ACC112 (cell line): ENCODE measurements around the gene MORC3.

Source experiments
- H2AFZ ChIP-seq: fragments of 200-600 bp; sonication (generic); one replicate; pipeline ENCODE4 v1.6.0; 2017; ENCODE audit warnings: antibody characterized with exemption, low read length; ENCODE audit not compliant: unreplicated experiment
- H3K27ac ChIP-seq: fragments of 200-600 bp; sonication (generic); 2 replicates; pipeline ENCODE4 v1.5.1; 2014; ENCODE audit warnings: low read depth, mild to moderate bottlenecking, antibody characterized with exemption, low read length, moderate library complexity
- H3K27me3 ChIP-seq: fragments of 200-600 bp; sonication (generic); 2 replicates; pipeline ENCODE4 v1.6.1; 2014; ENCODE audit warnings: mild to moderate bottlenecking, antibody characterized with exemption, low read length, moderate library complexity, mixed read lengths; ENCODE audit not compliant: insufficient read depth
- H3K36me3 ChIP-seq: fragments of 200-600 bp; sonication (generic); 2 replicates; pipeline ENCODE4 v1.6.1; 2016; ENCODE audit warnings: mild to moderate bottlenecking, antibody characterized with exemption, low read length, moderate library complexity, mixed read lengths; ENCODE audit not compliant: insufficient read depth
- H3K4me1 ChIP-seq: fragments of 200-600 bp; sonication (generic); one replicate; pipeline ENCODE4 v1.6.1; 2016; ENCODE audit warnings: low read length, mixed read lengths; ENCODE audit not compliant: insufficient read depth, unreplicated experiment, control insufficient read depth
- H3K4me3 ChIP-seq: fragments of 200-600 bp; sonication (generic); 2 replicates; pipeline ENCODE4 v1.5.1; 2014; ENCODE audit warnings: mild to moderate bottlenecking, low read depth, low read length
- H3K79me2 ChIP-seq: fragments of 200-600 bp; sonication (generic); one replicate; pipeline ENCODE4 v1.6.0; 2016; ENCODE audit warnings: low read length; ENCODE audit not compliant: control insufficient read depth, unreplicated experiment, insufficient read depth

The MORC3 gene

GRCh38 chr21:36422279-36423098 is 102.5 kb downstream of the MORC3 start:
- no peaks in the 10 kb centered on the region for H3K27me3 ChIP-seq
- H3K36me3 ChIP-seq = no peaks in the 10 kb centered on the region
- H3K4me3 ChIP-seq = no peak overlapping the region
- no peak overlapping the region for H3K27ac ChIP-seq
- peaks cover 3% of the 10 kb centered on the region for H3K4me1 ChIP-seq
- H3K79me2 ChIP-seq = no peaks in the 10 kb centered on the region
- H2AFZ ChIP-seq = no peak overlapping the region

- Histone ChIP-seq H3K27ac (no peak overlapping the region), H2AFZ (no peak overlapping the region), H3K27me3 (no peaks in the 10 kb centered on the region), H3K79me2 (no peaks in the 10 kb centered on the region), H3K4me1 (peaks cover 7% of the 10 kb centered on the region), H3K4me3 (no peak overlapping the region), H3K36me3 (no peaks in the 10 kb centered on the region)
These were observed 103.9 kb downstream of the MORC3 start for GRCh38 chr21:36423771-36424433.

- H3K4me1 ChIP-seq = peaks cover 14% of the 10 kb centered on the region
- no peak overlapping the region for H2AFZ ChIP-seq
- H3K79me2 ChIP-seq = no peaks in the 10 kb centered on the region
- H3K27me3 ChIP-seq = no peaks in the 10 kb centered on the region
- no peaks in the 10 kb centered on the region for H3K36me3 ChIP-seq
- H3K4me3 ChIP-seq = no peak overlapping the region
- no peak overlapping the region for H3K27ac ChIP-seq
These were observed 104.6 kb downstream of the MORC3 start for GRCh38 chr21:36424592-36424991.

DNA sequence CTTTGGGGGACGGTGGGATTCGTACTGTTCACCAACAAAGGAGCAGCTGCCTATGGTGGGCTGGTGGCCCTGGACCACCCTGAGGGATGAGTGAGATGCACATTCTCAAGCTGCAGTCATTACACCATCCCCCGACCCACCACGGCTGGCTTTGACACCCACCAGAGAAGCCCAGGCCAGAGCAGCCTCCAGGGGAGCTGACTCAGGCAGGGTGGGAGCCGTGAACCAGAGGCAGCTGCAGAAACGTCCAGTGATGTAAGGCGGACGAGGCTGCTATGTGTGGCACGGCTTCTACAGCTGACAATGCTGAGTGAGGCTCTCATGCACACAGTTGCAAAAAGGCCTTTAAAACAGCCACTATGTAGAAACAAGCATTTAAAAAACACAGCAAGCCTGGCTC is 105.3 kb downstream of the MORC3 start:
- no peaks in the 10 kb centered on the region for H3K79me2 ChIP-seq
- H3K4me1 ChIP-seq = peaks cover 15% of the 10 kb centered on the region
- H3K27me3 ChIP-seq = no peaks in the 10 kb centered on the region
- no peak overlapping the region for H3K27ac ChIP-seq
- H3K36me3 ChIP-seq = no peaks in the 10 kb centered on the region
- H3K4me3 ChIP-seq = no peak overlapping the region
- H2AFZ ChIP-seq = no peak overlapping the region
